ENCODE results near the gene ANO6. TPM values are rescaled to one million over a fixed set of nuclear protein-coding genes. Genes with fewer than 3 reads are reported as not detected.

Gene ANO6
- total RNA-seq, 1 experiment from 2014 or later, result 59.3 TPM

DNA sequence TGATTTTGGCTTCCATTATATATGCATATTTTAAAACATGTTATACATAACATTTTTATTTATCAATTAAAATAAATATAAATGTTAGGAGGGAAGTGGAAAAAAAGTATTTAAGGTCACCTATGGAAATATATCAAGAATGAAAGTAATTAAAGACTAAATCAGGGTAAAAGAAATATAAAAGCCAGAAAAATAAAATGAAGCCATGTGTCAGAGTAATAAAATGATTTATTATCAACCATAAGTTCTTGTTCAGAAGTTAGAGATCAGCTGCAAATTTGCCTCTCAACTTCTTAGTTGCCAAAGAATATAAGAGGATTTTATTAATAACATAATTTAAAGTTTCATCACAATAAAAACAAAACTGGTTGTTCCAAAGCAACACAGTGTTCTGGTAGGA lies 121.9 kb downstream of the ANO6 start:
- intact Hi-C loops (cut with micrococcal nuclease; ENCODE audit: unreplicated experiment), result no loop called here
- DNase-seq (ENCODE audit: low spot score), result no peak
- ChIA-PET POLR2A (ENCODE audit: low non-redundant PET) (no interaction called here), CTCF (no interaction called here)
- no peaks in the 10 kb centered on the region for H3K9me3 ChIP-seq (ENCODE audit: low read depth, low read length, poor library complexity, severe bottlenecking)
- H3K4me1 ChIP-seq (ENCODE audit: insufficient read depth, low read length, poor library complexity, severe bottlenecking), result peaks cover 28% of the 10 kb centered on the region
- no peaks in the 10 kb centered on the region for H3K36me3 ChIP-seq (ENCODE audit: insufficient read depth, low read length, poor library complexity, severe bottlenecking)
- H3K27me3 ChIP-seq (replicated peaks; ENCODE audit: insufficient read depth, low read depth, low read length, poor library complexity), result no peaks in the 10 kb centered on the region
- H3K4me3 ChIP-seq (ENCODE audit: low read depth, low read length, poor library complexity, severe bottlenecking), result no peak overlapping the region
- H3K27ac ChIP-seq (ENCODE audit: low read depth, low read length, poor library complexity, severe bottlenecking), result no peak overlapping the region
- no TSS peak for BruUV-seq (replicated peaks)
- no peak for TF ChIP-seq CTCF (conservative IDR thresholded peaks at IDR 0.05; ENCODE audit: low read depth, low read length)
- TF ChIP-seq EZH2 (IDR thresholded peaks at IDR 0.05; ENCODE audit: borderline replicate concordance, low read depth, low read length, poor library complexity, severe bottlenecking), result no peak

DNA sequence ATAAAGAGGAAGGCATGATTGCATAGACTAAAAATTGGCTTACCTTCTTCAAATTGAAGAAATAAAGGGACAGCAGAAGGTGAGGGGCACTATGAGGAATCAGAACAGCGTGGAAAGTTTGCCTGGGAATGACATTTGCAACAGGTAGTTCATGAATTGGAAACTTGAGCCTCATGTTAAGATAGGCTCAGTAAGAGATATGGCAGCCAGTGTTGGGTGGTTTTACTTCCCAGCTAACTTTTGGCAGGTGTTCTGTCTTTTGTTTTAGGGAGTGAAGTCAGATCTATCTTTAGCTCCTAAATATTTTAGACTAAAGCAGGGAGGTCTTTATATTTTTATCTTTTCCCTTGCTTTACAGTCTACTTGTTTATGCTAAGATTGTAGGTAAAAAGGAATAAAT lies 122.4 kb downstream of the ANO6 start:
- no peak for DNase-seq (ENCODE audit: low spot score)
- H3K27me3 ChIP-seq (replicated peaks; ENCODE audit: insufficient read depth, low read depth, low read length, poor library complexity), result no peaks in the 10 kb centered on the region
- intact Hi-C loops (cut with micrococcal nuclease; ENCODE audit: unreplicated experiment), result no loop called here
- no peak overlapping the region for H3K4me3 ChIP-seq (ENCODE audit: low read depth, low read length, poor library complexity, severe bottlenecking)
- POLR2A ChIA-PET (ENCODE audit: low non-redundant PET), result no interaction called here
- no TSS peak for BruUV-seq (replicated peaks)
- no peaks in the 10 kb centered on the region for H3K9me3 ChIP-seq (ENCODE audit: low read depth, low read length, poor library complexity, severe bottlenecking)
- CTCF ChIA-PET, result no interaction called here
- no peak overlapping the region for H3K27ac ChIP-seq (ENCODE audit: low read depth, low read length, poor library complexity, severe bottlenecking)
- no peak for TF ChIP-seq CTCF (conservative IDR thresholded peaks at IDR 0.05; ENCODE audit: low read depth, low read length)
- TF ChIP-seq EZH2 (IDR thresholded peaks at IDR 0.05; ENCODE audit: borderline replicate concordance, low read depth, low read length, poor library complexity, severe bottlenecking), result no peak
- peaks cover 24% of the 10 kb centered on the region for H3K4me1 ChIP-seq (ENCODE audit: insufficient read depth, low read length, poor library complexity, severe bottlenecking)
- H3K36me3 ChIP-seq (ENCODE audit: insufficient read depth, low read length, poor library complexity, severe bottlenecking), result no peaks in the 10 kb centered on the region

GRCh38 chr12:45339035-45339434 lies 123.1 kb downstream of the ANO6 start:
- DNase-seq (ENCODE audit: low spot score), result no peak
- no peaks in the 10 kb centered on the region for H3K36me3 ChIP-seq (ENCODE audit: insufficient read depth, low read length, poor library complexity, severe bottlenecking)
- no peaks in the 10 kb centered on the region for H3K9me3 ChIP-seq (ENCODE audit: low read depth, low read length, poor library complexity, severe bottlenecking)
- no peak overlapping the region for H3K4me3 ChIP-seq (ENCODE audit: low read depth, low read length, poor library complexity, severe bottlenecking)
- no peaks in the 10 kb centered on the region for H3K27me3 ChIP-seq (replicated peaks; ENCODE audit: insufficient read depth, low read depth, low read length, poor library complexity)
- ChIA-PET CTCF (no interaction called here), POLR2A (ENCODE audit: low non-redundant PET) (no interaction called here)
- no peak overlapping the region for H3K27ac ChIP-seq (ENCODE audit: low read depth, low read length, poor library complexity, severe bottlenecking)
- TF ChIP-seq CTCF (conservative IDR thresholded peaks at IDR 0.05; ENCODE audit: low read depth, low read length) (no peak), EZH2 (IDR thresholded peaks at IDR 0.05; ENCODE audit: borderline replicate concordance, low read depth, low read length, poor library complexity, severe bottlenecking) (no peak)
- BruUV-seq (replicated peaks), result no TSS peak
- intact Hi-C loops (cut with micrococcal nuclease; ENCODE audit: unreplicated experiment), result no loop called here
- H3K4me1 ChIP-seq (ENCODE audit: insufficient read depth, low read length, poor library complexity, severe bottlenecking), result peaks cover 17% of the 10 kb centered on the region
